Nephron (organoid): ENCODE data around the gene CLPTM1L.

ENCODE experiments used
- H3K27ac Mint-ChIP-seq, 3 experiments: 2 replicates each; pipeline ENCODE4 v1.8.0; 2020; ENCODE audit warnings: mixed read lengths in 3 of 3, mild to moderate bottlenecking in 2 of 3, moderate library complexity in 1 of 3
- H3K27me3 Mint-ChIP-seq: 2 replicates; pipeline ENCODE4 v1.8.0; 2021; ENCODE audit warnings: low read depth, mild to moderate bottlenecking, moderate library complexity, mixed read lengths
- H3K36me3 Mint-ChIP-seq: 2 replicates; pipeline ENCODE4 v1.8.0; 2020; ENCODE audit warnings: low read depth, mixed read lengths
- H3K4me1 Mint-ChIP-seq: 2 replicates; pipeline ENCODE4 v1.8.0; 2020; ENCODE audit warnings: mixed read lengths
- H3K4me3 Mint-ChIP-seq, 3 experiments: 2 replicates each; pipeline ENCODE4 v1.8.0; 2020; ENCODE audit warnings: mild to moderate bottlenecking in 3 of 3, mixed read lengths in 3 of 3, moderate library complexity in 2 of 3
- H3K9me3 Mint-ChIP-seq: 2 replicates; pipeline ENCODE4 v1.8.0; 2020; ENCODE audit warnings: mixed read lengths
- CTCF ChIP-seq, 3 experiments: fragments of 200-600 bp; sonication (generic); IDR thresholded peaks; one replicate each; pipeline ENCODE4 v1.5.0; 2021; ENCODE audit warnings: antibody characterized with exemption in 3 of 3; ENCODE audit not compliant: unreplicated experiment in 3 of 3

The CLPTM1L gene

GRCh38 chr5:1299961-1300360 lies 44.9 kb downstream of the CLPTM1L start:
- Mint-ChIP-seq H3K4me3 (no peak overlapping the region), H3K27me3 (peaks cover 59% of the 10 kb centered on the region), H3K4me1 (no peaks in the 10 kb centered on the region), H3K9me3 (peaks cover 8% of the 10 kb centered on the region), H3K36me3 (no peaks in the 10 kb centered on the region), H3K27ac (no peak overlapping the region)
- TF ChIP-seq CTCF (IDR thresholded peaks at IDR 0.05; ENCODE audit: unreplicated experiment in 3 of 3): no peak

- no peaks in the 10 kb centered on the region for H3K36me3 Mint-ChIP-seq
- H3K4me1 Mint-ChIP-seq: no peaks in the 10 kb centered on the region
- H3K27ac Mint-ChIP-seq: no peak overlapping the region
- H3K27me3 Mint-ChIP-seq: peaks cover 54% of the 10 kb centered on the region
- peaks cover 8% of the 10 kb centered on the region for H3K9me3 Mint-ChIP-seq
- no peak overlapping the region for H3K4me3 Mint-ChIP-seq
- TF ChIP-seq CTCF (IDR thresholded peaks at IDR 0.05; ENCODE audit: unreplicated experiment in 3 of 3): no peak
Observed at GRCh38 chr5:1299511-1299850, 45.4 kb downstream of the CLPTM1L start.

GRCh38 chr5:1298723-1299510 lies 46.0 kb downstream of the CLPTM1L start:
- H3K4me3 Mint-ChIP-seq: no peak overlapping the region
- no peak for TF ChIP-seq CTCF (IDR thresholded peaks at IDR 0.05; ENCODE audit: unreplicated experiment in 3 of 3)
- H3K9me3 Mint-ChIP-seq: peaks cover 5% of the 10 kb centered on the region
- no peak overlapping the region for H3K27ac Mint-ChIP-seq
- no peaks in the 10 kb centered on the region for H3K36me3 Mint-ChIP-seq
- peaks cover 54% of the 10 kb centered on the region for H3K27me3 Mint-ChIP-seq
- H3K4me1 Mint-ChIP-seq: no peaks in the 10 kb centered on the region

- Mint-ChIP-seq H3K36me3 (no peaks in the 10 kb centered on the region), H3K4me1 (no peaks in the 10 kb centered on the region), H3K27ac (no peak overlapping the region), H3K4me3 (no peak overlapping the region), H3K27me3 (peaks cover 53% of the 10 kb centered on the region), H3K9me3 (peaks cover 4% of the 10 kb centered on the region)
- no peak for TF ChIP-seq CTCF (IDR thresholded peaks at IDR 0.05; ENCODE audit: unreplicated experiment in 3 of 3)
Observed at GRCh38 chr5:1298067-1298551, 46.8 kb downstream of the CLPTM1L start.

- no peaks in the 10 kb centered on the region for H3K4me1 Mint-ChIP-seq
- no peak for TF ChIP-seq CTCF (IDR thresholded peaks at IDR 0.05; ENCODE audit: unreplicated experiment in 3 of 3)
- no peak overlapping the region for H3K27ac Mint-ChIP-seq
- no peak overlapping the region for H3K4me3 Mint-ChIP-seq
- H3K36me3 Mint-ChIP-seq: no peaks in the 10 kb centered on the region
- no peaks in the 10 kb centered on the region for H3K9me3 Mint-ChIP-seq
- H3K27me3 Mint-ChIP-seq: peaks cover 59% of the 10 kb centered on the region
Observed at GRCh38 chr5:1297243-1297642, 47.7 kb downstream of the CLPTM1L start.

- H3K36me3 Mint-ChIP-seq: no peaks in the 10 kb centered on the region
- no peaks in the 10 kb centered on the region for H3K9me3 Mint-ChIP-seq
- peak overlapping the region in 2 of 3 experiments; percentile 26 to 53 for H3K4me3 Mint-ChIP-seq
- H3K27ac Mint-ChIP-seq: no peak overlapping the region
- H3K4me1 Mint-ChIP-seq: no peaks in the 10 kb centered on the region
- peaks cover 60% of the 10 kb centered on the region for H3K27me3 Mint-ChIP-seq
- no peak for TF ChIP-seq CTCF (IDR thresholded peaks at IDR 0.05; ENCODE audit: unreplicated experiment in 3 of 3)
Observed at GRCh38 chr5:1295650-1296037, 49.3 kb downstream of the CLPTM1L start.
